ENCODE results near the gene RABEP2.

The RABEP2 gene

DNA sequence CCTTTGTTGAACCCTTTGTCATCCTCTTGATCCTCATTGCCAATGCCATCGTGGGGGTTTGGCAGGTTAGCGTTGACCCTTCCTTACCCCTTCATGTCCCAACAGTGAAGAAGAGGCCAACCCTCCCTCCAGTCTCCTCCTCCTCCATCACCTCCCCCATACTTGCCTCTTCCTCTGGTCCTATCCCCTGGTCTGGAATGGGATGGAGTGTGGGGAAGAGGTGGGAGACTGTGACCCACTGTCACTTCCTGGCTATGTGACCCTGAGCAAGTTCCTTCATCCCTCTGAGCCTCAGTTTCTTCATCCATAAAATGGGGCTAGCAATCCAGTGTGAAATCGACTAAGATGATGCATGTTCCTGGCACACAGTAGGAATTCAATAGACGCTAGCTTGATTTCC, 44.1 kb downstream of the RABEP2 start:
- Mint-ChIP-seq H3K27ac (peak overlapping the region; percentile 71), H3K4me1 (ENCODE audit: low read depth) (peaks cover 29% of the 10 kb centered on the region), H3K9me3 (no peaks in the 10 kb centered on the region), H3K27me3 (peaks cover 9% of the 10 kb centered on the region), H3K4me3 (peak overlapping the region; percentile 40), H3K36me3 (ENCODE audit: low read depth) (no peaks in the 10 kb centered on the region)

- Mint-ChIP-seq H3K27ac (no peak overlapping the region), H3K36me3 (ENCODE audit: low read depth) (no peaks in the 10 kb centered on the region), H3K9me3 (no peaks in the 10 kb centered on the region), H3K27me3 (peaks cover 9% of the 10 kb centered on the region), H3K4me1 (ENCODE audit: low read depth) (peaks cover 29% of the 10 kb centered on the region), H3K4me3 (peak overlapping the region; percentile 40)
These were observed 44.5 kb downstream of the RABEP2 start for GRCh38 chr16:28880589-28880915.

GRCh38 chr16:28879841-28880588, 45.0 kb downstream of the RABEP2 start:
- Mint-ChIP-seq H3K9me3 (no peaks in the 10 kb centered on the region), H3K4me1 (ENCODE audit: low read depth) (peaks cover 29% of the 10 kb centered on the region), H3K27ac (peak overlapping the region; percentile 37), H3K36me3 (ENCODE audit: low read depth) (no peaks in the 10 kb centered on the region), H3K27me3 (peaks cover 9% of the 10 kb centered on the region), H3K4me3 (peak overlapping the region; percentile 87)

GRCh38 chr16:28879261-28879840, 45.7 kb downstream of the RABEP2 start:
- Mint-ChIP-seq H3K4me3 (peak overlapping the region; percentile 87), H3K27me3 (peaks cover 9% of the 10 kb centered on the region), H3K36me3 (ENCODE audit: low read depth) (no peaks in the 10 kb centered on the region), H3K4me1 (ENCODE audit: low read depth) (peaks cover 29% of the 10 kb centered on the region), H3K27ac (peak overlapping the region; percentile 78), H3K9me3 (no peaks in the 10 kb centered on the region)

DNA sequence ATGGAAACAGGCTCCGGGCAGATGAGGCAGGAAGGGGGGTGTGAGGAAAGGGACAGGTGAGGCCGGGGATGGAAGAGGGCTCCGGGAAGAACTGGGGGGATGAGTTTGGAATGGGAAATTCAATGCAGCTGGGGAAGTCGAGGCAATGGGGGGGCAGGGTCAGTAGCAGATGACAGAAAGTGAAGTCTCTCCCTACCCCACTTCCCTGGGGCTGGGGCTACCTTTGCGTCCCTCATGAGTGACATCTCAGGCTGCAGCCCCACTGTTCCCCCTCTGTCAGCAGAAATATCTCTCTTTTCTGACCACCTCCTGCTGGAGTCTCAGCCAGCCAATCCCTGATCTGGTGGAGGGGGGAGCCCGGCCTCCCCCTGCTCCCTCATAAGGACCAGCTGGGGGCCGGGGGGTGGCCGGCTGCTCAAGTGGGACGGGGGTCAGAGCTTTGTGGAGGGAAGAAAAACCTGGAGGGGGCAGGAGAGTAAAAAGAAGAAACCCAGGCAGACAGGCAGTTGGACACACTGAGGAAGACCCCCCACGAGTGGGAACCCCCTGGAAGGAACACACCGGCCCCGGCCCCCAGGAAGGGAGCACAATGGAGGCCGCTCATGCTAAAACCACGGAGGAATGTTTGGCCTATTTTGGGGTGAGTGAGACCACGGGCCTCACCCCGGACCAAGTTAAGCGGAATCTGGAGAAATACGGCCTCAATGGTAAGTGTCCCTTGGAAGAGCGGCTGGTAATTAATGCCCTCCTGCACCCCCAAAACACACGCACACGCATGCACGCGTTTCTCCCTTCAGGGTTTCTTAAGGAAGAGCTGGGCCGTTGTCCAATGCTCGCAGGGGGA, 46.7 kb downstream of the RABEP2 start, which contains the start of gene ATP2A1:
TSS of gene ATP2A1 (plus strand) at position 406 of the 844 bp plus-strand sequence. CDS start at position 590, 184 bp downstream.
- H3K36me3 Mint-ChIP-seq (ENCODE audit: low read depth), result peaks cover 6% of the 10 kb centered on the region
- H3K4me3 Mint-ChIP-seq, result peak within 1 kb of the TSS; percentile 87
- H3K27me3 Mint-ChIP-seq, result peaks cover 9% of the 10 kb centered on the region
- H3K27ac Mint-ChIP-seq, result peak within 1 kb of the TSS; percentile 78
- peaks cover 29% of the 10 kb centered on the region for H3K4me1 Mint-ChIP-seq (ENCODE audit: low read depth)
- no peaks in the 10 kb centered on the region for H3K9me3 Mint-ChIP-seq

GRCh38 chr16:28877655-28878000, 47.4 kb downstream of the RABEP2 start:
- Mint-ChIP-seq H3K36me3 (ENCODE audit: low read depth) (peaks cover 6% of the 10 kb centered on the region), H3K4me3 (no peak overlapping the region), H3K27ac (no peak overlapping the region), H3K4me1 (ENCODE audit: low read depth) (peaks cover 29% of the 10 kb centered on the region), H3K27me3 (peaks cover 9% of the 10 kb centered on the region), H3K9me3 (no peaks in the 10 kb centered on the region)

GRCh38 chr16:28876973-28877654, 47.9 kb downstream of the RABEP2 start:
- Mint-ChIP-seq H3K27ac (no peak overlapping the region), H3K4me3 (no peak overlapping the region), H3K9me3 (no peaks in the 10 kb centered on the region), H3K36me3 (ENCODE audit: low read depth) (peaks cover 6% of the 10 kb centered on the region), H3K4me1 (ENCODE audit: low read depth) (peaks cover 29% of the 10 kb centered on the region), H3K27me3 (peaks cover 9% of the 10 kb centered on the region)

- peaks cover 9% of the 10 kb centered on the region for H3K36me3 Mint-ChIP-seq (ENCODE audit: low read depth)
- H3K27me3 Mint-ChIP-seq, result peaks cover 6% of the 10 kb centered on the region
- no peak overlapping the region for H3K4me3 Mint-ChIP-seq
- no peaks in the 10 kb centered on the region for H3K9me3 Mint-ChIP-seq
- peaks cover 27% of the 10 kb centered on the region for H3K4me1 Mint-ChIP-seq (ENCODE audit: low read depth)
- no peak overlapping the region for H3K27ac Mint-ChIP-seq
These were observed 48.9 kb downstream of the RABEP2 start for GRCh38 chr16:28876019-28876659.

- Mint-ChIP-seq H3K36me3 (ENCODE audit: low read depth) (peaks cover 17% of the 10 kb centered on the region), H3K27ac (no peak overlapping the region), H3K27me3 (no peaks in the 10 kb centered on the region), H3K9me3 (no peaks in the 10 kb centered on the region), H3K4me3 (no peak overlapping the region), H3K4me1 (ENCODE audit: low read depth) (peaks cover 20% of the 10 kb centered on the region)
These were observed 49.7 kb downstream of the RABEP2 start for GRCh38 chr16:28875134-28876018.

DNA sequence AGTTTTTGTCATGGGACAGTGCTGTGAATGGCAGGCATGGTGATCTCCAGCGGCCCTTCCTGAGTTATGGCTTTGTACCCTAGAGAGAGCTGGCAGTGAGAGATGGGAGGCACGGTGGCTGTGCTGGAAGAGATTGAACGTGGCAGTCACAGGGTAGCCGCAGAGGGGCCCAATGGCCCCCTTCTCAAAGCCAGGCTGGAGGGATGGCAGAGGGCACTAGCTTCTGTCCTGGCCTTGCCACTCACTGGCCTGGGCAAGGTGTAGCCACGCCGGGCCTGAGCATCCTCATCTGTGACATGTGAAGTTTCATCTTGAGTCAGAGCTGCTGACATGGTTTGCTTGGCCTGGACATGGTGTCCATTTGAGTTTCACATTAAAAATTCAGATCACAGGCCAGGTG, 50.6 kb downstream of the RABEP2 start:
- H3K4me3 Mint-ChIP-seq, result no peak overlapping the region
- no peaks in the 10 kb centered on the region for H3K27me3 Mint-ChIP-seq
- peaks cover 26% of the 10 kb centered on the region for H3K36me3 Mint-ChIP-seq (ENCODE audit: low read depth)
- no peak overlapping the region for H3K27ac Mint-ChIP-seq
- H3K4me1 Mint-ChIP-seq (ENCODE audit: low read depth), result peaks cover 14% of the 10 kb centered on the region
- no peaks in the 10 kb centered on the region for H3K9me3 Mint-ChIP-seq

DNA sequence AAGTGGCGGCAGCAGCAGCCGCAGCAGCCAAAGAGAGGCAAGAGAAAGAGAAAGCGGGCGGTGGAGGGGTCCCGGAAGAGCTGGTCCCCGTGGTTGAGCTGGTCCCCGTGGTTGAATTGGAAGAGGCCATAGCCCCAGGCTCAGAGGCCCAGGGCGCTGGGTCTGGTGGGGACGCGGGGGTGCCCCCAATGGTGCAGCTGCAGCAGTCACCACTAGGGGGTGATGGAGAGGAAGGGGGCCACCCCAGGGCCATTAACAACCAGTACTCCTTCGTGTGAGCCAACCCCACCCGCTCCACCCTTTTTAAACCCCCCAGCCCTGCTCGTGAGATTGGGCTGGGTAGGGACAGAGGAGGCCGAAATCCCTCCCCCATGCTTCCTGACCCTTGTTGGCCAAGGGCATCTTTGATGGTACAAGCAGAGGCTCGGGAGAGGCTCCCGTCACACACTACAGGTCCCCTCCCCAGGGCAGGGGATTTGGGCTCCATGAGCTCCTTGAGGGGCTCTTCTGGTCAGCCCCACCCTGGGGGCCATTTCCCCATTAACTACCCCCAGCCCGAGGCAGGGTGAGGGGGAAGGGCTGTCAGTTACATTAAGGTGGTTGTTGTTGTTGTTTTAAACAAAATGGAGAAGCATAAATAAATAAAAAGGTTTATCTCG, 51.4 kb downstream of the RABEP2 start:
- H3K4me3 Mint-ChIP-seq, result no peak overlapping the region
- no peaks in the 10 kb centered on the region for H3K27me3 Mint-ChIP-seq
- H3K9me3 Mint-ChIP-seq, result no peaks in the 10 kb centered on the region
- H3K27ac Mint-ChIP-seq, result no peak overlapping the region
- H3K36me3 Mint-ChIP-seq (ENCODE audit: low read depth), result peaks cover 34% of the 10 kb centered on the region
- peaks cover 7% of the 10 kb centered on the region for H3K4me1 Mint-ChIP-seq (ENCODE audit: low read depth)

DNA sequence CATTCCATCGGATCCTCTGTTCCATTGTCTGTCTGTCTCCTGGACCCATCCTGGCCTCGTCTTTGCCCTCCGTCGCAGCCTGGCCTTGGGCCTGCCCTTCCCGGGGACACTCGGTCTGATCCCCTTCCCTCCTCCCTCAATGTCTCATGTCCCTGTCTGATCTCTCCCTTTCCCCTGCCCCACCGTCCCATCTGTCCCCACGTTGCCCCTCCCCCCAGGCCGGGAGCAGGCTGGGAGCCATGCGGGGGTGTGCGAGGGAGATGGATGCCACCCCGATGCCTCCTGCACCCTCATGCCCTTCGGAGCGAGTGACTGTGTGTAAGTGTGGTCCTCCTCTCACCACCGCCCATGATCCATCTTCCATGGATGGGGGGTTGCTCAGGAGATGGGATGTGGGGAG, 52.1 kb downstream of the RABEP2 start:
- H3K36me3 Mint-ChIP-seq (ENCODE audit: low read depth), result peaks cover 35% of the 10 kb centered on the region
- H3K27me3 Mint-ChIP-seq, result no peaks in the 10 kb centered on the region
- H3K9me3 Mint-ChIP-seq, result no peaks in the 10 kb centered on the region
- peaks cover 2% of the 10 kb centered on the region for H3K4me1 Mint-ChIP-seq (ENCODE audit: low read depth)
- H3K4me3 Mint-ChIP-seq, result no peak overlapping the region
- no peak overlapping the region for H3K27ac Mint-ChIP-seq

- H3K9me3 Mint-ChIP-seq, result no peaks in the 10 kb centered on the region
- no peak overlapping the region for H3K27ac Mint-ChIP-seq
- H3K36me3 Mint-ChIP-seq (ENCODE audit: low read depth), result peaks cover 42% of the 10 kb centered on the region
- H3K4me3 Mint-ChIP-seq, result no peak overlapping the region
- H3K4me1 Mint-ChIP-seq (ENCODE audit: low read depth), result peaks cover 15% of the 10 kb centered on the region
- H3K27me3 Mint-ChIP-seq, result no peaks in the 10 kb centered on the region
These were observed 55.8 kb downstream of the RABEP2 start for GRCh38 chr16:28869201-28869600.
